ENCODE measurements around the gene RSPO3. TPM values are rescaled to one million over a fixed set of nuclear protein-coding genes. Genes with fewer than 3 reads are reported as not detected.
A peak's percentile ranks its signal among the peaks of the same experiment; 100 is the strongest.

The RSPO3 gene
- total and polyA plus RNA-seq, 9 of the 15 experiments (the other 6 are each of a cell fraction or from before 2014, with no cell fraction given), result not detected

- peak; percentile 19; the same call in 1 of the 2 replicates for TF ChIP-seq REST (IDR thresholded peaks at IDR 0.05; ENCODE audit: borderline replicate concordance)
- no peak for TF ChIP-seq REST (CRISPR knock-in tag; IDR thresholded peaks at IDR 0.05; ENCODE audit: low read depth)
- no peak for TF ChIP-seq KAT2B (IDR thresholded peaks at IDR 0.05; ENCODE audit: low read depth, low read length)
- TF ChIP-seq NFXL1 (CRISPR knock-in tag; IDR thresholded peaks at IDR 0.05), result no peak
- no peak for TF ChIP-seq KDM2B (CRISPR knock-in tag; IDR thresholded peaks at IDR 0.05)
- TF ChIP-seq RREB1 (CRISPR knock-in tag; IDR thresholded peaks at IDR 0.05), result no peak
- TF ChIP-seq SMC3 (conservative IDR thresholded peaks at IDR 0.05; ENCODE audit: insufficient read depth, low read depth, low read length), result peak; percentile 37; the same call in 1 of the 2 replicates
- TF ChIP-seq DMBX1 (CRISPR knock-in tag; IDR thresholded peaks at IDR 0.05; ENCODE audit: borderline replicate concordance), result no peak
- no peak for TF ChIP-seq NFIX (CRISPR knock-in tag; IDR thresholded peaks at IDR 0.05; ENCODE audit: low read depth)
- TF ChIP-seq, protein P1, sequence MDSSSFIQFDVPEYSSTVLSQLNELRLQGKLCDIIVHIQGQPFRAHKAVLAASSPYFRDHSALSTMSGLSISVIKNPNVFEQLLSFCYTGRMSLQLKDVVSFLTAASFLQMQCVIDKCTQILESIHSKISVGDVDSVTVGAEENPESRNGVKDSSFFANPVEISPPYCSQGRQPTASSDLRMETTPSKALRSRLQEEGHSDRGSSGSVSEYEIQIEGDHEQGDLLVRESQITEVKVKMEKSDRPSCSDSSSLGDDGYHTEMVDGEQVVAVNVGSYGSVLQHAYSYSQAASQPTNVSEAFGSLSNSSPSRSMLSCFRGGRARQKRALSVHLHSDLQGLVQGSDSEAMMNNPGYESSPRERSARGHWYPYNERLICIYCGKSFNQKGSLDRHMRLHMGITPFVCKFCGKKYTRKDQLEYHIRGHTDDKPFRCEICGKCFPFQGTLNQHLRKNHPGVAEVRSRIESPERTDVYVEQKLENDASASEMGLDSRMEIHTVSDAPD (CRISPR knock-in tag; IDR thresholded peaks at IDR 0.05), result no peak
Observed at GRCh38 chr6:127186889-127187288, 68.4 kb downstream of the RSPO3 start (continued).

Measured in K562 (cell line).